Muscle of leg (tissue), 11 donors: Measurements from ENCODE around the gene SNTG2. TPM values are rescaled to one million over a fixed set of nuclear protein-coding genes. Genes with fewer than 3 reads are reported as not detected.

ENCODE experiments used
- DNase-seq: peaks from one replicate; pipeline ENCODE4 v3.0.0; 2013
- H3K27ac ChIP-seq: one replicate; pipeline ENCODE4 v1.5.1; 2013; ENCODE audit warnings: mild to moderate bottlenecking, low read length, control low read depth
- H3K27me3 ChIP-seq: one replicate; pipeline ENCODE4 v1.6.1; 2013; ENCODE audit warnings: low read length; ENCODE audit not compliant: control insufficient read depth, insufficient read depth
- H3K36me3 ChIP-seq: one replicate; pipeline ENCODE4 v1.6.1; 2013; ENCODE audit warnings: low read length; ENCODE audit not compliant: control insufficient read depth, insufficient read depth
- H3K4me1 ChIP-seq: one replicate; pipeline ENCODE4 v1.6.1; 2013; ENCODE audit warnings: low read length; ENCODE audit not compliant: control insufficient read depth, insufficient read depth
- H3K4me3 ChIP-seq: one replicate; pipeline ENCODE4 v1.5.1; 2013; ENCODE audit warnings: low read length, control low read depth
- H3K9me3 ChIP-seq: replicated peaks from 2 replicates; pipeline ENCODE4 v1.6.1; 2013; ENCODE audit warnings: low read depth, low read length; ENCODE audit not compliant: control insufficient read depth
- WGBS: methylation state at CpG from one replicate; pipeline ENCODE4 v1.1.5; 2013; ENCODE audit warnings: missing lambda C conversion rate; ENCODE audit not compliant: insufficient coverage; 5-methylcytosine and 5-hydroxymethylcytosine counted together
- polyA plus RNA-seq, 8 donors: library from polyadenylated mRNA; unstranded; fragments of 120-200 nt; gene quantifications; one replicate each; pipeline versions ENCODE4 v1.2.1 to v1.2.3, GENCODE V29; 2013; ENCODE audit warnings: inconsistent platforms in 1 of 8, low replicate concordance in 1 of 8; ENCODE audit not compliant: insufficient read length in 8 of 8, insufficient read depth in 1 of 8
- total RNA-seq: library from RNA; stranded (reverse); fragments of 120-200 nt; gene quantifications from one replicate; pipeline ENCODE4 v1.2.4, GENCODE V29; 2013

Gene SNTG2
- total and polyA plus RNA-seq, 9 donors, result 0.20 to 0.41 (median 0.31) TPM; not detected in 4

DNA sequence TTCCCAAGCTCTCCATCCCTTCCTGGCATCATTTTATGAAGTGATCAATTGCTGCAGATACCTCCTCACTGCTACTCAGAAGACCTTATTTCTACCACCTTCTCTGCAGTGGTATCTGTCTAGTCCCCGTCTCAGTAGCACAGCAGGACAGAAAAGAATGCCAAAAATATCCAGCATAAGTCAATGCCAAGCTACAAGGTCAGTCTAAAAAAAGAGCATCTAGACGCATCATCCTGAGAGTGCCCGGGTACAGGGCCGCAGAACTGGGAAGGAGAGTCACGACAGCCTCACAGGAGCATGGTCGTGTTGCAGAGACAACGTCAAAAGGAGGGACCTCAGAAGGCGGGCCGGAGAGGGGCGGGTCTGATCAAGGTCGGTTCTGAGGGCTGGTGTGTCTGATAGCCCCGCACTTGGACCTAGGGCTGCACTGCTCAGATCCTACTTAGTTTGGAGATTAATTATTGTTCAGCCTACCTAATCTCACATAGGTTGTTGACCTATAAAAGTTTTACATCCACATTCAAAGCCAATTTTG lies 24.3 kb upstream of the SNTG2 start:
- Histone ChIP-seq H3K4me3 (no peak overlapping the region), H3K36me3 (no peaks in the 10 kb centered on the region), H3K27ac (no peak overlapping the region), H3K27me3 (no peaks in the 10 kb centered on the region), H3K9me3 (peaks cover 2% of the 10 kb centered on the region), H3K4me1 (no peaks in the 10 kb centered on the region)
- DNase-seq, result no peak
- 80% methylated on average over 8 of the region's 12 CpGs for WGBS

- Histone ChIP-seq H3K4me3 (no peak overlapping the region), H3K4me1 (no peaks in the 10 kb centered on the region), H3K27ac (no peak overlapping the region), H3K27me3 (no peaks in the 10 kb centered on the region), H3K9me3 (peaks cover 2% of the 10 kb centered on the region), H3K36me3 (no peaks in the 10 kb centered on the region)
- WGBS, result 95% methylated on average over 6 of the region's 9 CpGs
- DNase-seq, result no peak
These were observed 23.8 kb upstream of the SNTG2 start for GRCh38 chr2:926896-927295.

DNA sequence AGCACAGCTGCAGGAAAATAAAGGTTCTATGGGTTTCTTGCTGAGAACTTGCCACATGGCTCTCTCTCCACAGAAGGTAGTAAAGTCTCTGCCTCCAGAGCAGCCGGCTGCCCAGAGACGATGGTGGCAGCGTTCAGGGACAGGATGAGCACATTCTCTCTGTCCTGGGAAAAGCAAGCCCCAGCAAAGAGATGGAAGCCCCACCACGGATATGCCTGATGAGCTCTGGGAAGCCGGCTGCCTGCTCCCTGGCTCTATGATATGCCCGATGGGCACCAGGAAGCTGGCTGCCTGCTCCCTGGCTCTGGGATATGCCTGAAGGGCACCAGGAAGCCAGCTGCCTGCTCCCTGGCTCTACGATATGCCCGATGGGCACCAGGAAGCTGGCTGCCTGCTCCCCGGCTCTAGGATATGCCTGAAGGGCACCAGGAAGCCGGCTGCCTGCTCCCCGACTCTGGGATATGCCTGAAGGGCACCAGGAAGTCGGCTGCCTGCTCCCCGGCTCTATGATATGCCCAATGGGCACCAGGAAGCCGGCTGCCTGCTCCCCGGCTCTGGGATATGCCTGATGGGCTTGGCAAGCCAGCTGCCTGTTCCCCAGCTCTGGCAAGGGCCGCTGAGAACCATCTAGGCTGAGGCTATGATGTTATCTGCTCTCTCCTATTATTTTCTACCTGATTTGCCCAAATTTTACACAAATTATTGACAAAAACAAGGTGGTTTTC lies 21.5 kb upstream of the SNTG2 start:
- DNase-seq, result no peak
- Histone ChIP-seq H3K27me3 (no peaks in the 10 kb centered on the region), H3K4me3 (no peak overlapping the region), H3K4me1 (no peaks in the 10 kb centered on the region), H3K36me3 (no peaks in the 10 kb centered on the region), H3K9me3 (peaks cover 2% of the 10 kb centered on the region), H3K27ac (no peak overlapping the region)
- 92% methylated on average over 15 of the region's 16 CpGs for WGBS

- Histone ChIP-seq H3K9me3 (peaks cover 2% of the 10 kb centered on the region), H3K36me3 (no peaks in the 10 kb centered on the region), H3K27me3 (no peaks in the 10 kb centered on the region), H3K27ac (no peak overlapping the region), H3K4me1 (no peaks in the 10 kb centered on the region), H3K4me3 (no peak overlapping the region)
- no peak for DNase-seq
- 90% methylated on average over 14 of the region's 14 CpGs for WGBS
These were observed 20.7 kb upstream of the SNTG2 start for GRCh38 chr2:929925-930324.

DNA sequence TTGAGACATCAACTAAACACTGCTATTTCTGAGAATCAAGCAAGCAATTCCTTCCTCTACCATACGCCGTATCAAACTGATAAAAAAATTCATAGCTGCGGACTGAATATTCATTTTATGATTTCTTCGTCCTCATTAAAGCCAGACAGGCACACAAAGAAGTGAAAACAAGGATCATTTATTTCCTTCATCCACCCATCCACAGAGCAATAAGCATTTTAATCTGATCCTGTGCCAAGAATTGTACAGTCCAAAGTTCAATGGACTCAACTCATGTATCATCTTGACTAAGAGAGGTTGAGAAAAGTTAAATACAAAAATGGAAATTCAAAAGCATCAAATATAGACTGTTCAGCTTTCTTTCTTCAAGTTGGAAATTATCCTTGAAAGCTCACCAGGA lies 19.7 kb upstream of the SNTG2 start:
- no peak overlapping the region for H3K4me3 ChIP-seq
- no CpG with 5 or more reads among the region's 4 CpGs for WGBS
- no peaks in the 10 kb centered on the region for H3K4me1 ChIP-seq
- peaks cover 2% of the 10 kb centered on the region for H3K9me3 ChIP-seq
- no peak for DNase-seq
- no peak overlapping the region for H3K27ac ChIP-seq
- H3K36me3 ChIP-seq, result no peaks in the 10 kb centered on the region
- H3K27me3 ChIP-seq, result no peaks in the 10 kb centered on the region

DNA sequence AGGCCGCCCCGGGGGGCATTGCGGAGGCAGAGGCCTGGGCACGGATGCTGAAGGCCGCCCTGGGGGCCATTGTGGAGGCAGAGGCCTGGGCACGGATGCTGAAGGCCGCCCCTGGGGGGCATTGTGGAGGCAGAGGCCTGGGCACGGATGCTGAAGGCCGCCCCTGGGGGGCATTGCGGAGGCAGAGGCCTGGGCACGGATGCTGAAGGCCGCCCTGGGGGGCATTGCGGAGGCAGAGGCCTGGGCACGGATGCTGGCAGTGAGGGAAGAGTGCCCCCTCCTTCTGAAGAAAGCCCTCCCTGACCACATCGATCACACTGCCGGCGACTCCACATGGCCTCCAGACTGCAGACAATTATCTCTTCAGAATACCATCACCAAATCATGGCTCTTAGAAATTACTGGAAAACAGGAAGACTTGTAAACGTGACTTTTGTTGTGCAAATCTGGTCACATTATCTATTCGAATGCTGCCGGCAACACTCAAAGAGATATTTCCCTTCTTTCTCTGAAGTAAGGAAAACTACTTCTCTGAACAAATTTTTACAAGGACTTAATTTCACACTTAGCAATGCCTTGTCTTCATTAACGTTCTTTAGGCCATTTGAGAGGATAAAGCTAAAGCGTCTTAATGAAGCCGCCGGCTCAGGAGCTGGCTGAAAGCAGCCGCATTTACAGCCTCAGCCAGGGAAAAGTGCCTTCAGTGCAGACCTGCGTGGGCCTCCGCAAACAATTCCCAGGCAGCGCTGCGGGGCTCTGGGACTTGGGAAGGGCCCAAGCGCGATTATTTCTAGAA lies 18.1 kb upstream of the SNTG2 start:
- Histone ChIP-seq H3K27me3 (no peaks in the 10 kb centered on the region), H3K27ac (no peak overlapping the region), H3K9me3 (no peaks in the 10 kb centered on the region), H3K36me3 (no peaks in the 10 kb centered on the region), H3K4me1 (peaks cover 3% of the 10 kb centered on the region), H3K4me3 (no peak overlapping the region)
- 27% methylated on average over 13 of the region's 31 CpGs for WGBS
- DNase-seq, result peak; percentile 15

GRCh38 chr2:933734-934295 lies 16.8 kb upstream of the SNTG2 start:
- Histone ChIP-seq H3K9me3 (no peaks in the 10 kb centered on the region), H3K27ac (no peak overlapping the region), H3K4me3 (no peak overlapping the region), H3K27me3 (no peaks in the 10 kb centered on the region), H3K4me1 (peaks cover 3% of the 10 kb centered on the region), H3K36me3 (no peaks in the 10 kb centered on the region)
- 80% methylated on average over 15 of the region's 17 CpGs for WGBS
- DNase-seq, result no peak

DNA sequence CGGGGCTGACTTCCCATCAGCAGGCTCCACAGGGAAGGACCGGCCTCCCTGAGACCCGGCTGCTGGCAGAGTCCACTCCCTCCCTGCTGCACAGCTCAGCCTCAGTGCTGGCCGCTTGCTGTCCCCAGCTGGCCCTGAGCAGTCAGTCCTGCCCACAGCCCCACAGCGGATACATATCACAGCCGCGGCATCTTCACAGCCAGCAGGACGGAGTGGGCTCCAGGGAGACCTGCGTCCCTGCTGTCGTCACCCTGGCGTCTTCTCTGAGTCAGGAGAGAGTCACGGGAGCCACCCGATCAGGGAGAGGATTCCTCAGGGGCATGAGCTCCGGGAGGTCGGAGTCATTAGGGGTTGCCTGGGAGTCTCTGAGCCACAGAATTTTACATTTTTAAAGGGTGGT lies 13.1 kb upstream of the SNTG2 start:
- Histone ChIP-seq H3K27me3 (no peaks in the 10 kb centered on the region), H3K36me3 (no peaks in the 10 kb centered on the region), H3K9me3 (no peaks in the 10 kb centered on the region), H3K27ac (no peak overlapping the region), H3K4me1 (peaks cover 3% of the 10 kb centered on the region), H3K4me3 (no peak overlapping the region)
- 69% methylated on average over 13 of the region's 15 CpGs for WGBS
- DNase-seq, result no peak

GRCh38 chr2:938181-939005 lies 12.3 kb upstream of the SNTG2 start:
- Histone ChIP-seq H3K36me3 (no peaks in the 10 kb centered on the region), H3K4me1 (peaks cover 4% of the 10 kb centered on the region), H3K27ac (no peak overlapping the region), H3K27me3 (no peaks in the 10 kb centered on the region), H3K4me3 (no peak overlapping the region), H3K9me3 (no peaks in the 10 kb centered on the region)
- DNase-seq, result no peak
- WGBS, result 86% methylated on average over 16 of the region's 21 CpGs
